HL-60/S4 (cell line): ENCODE results near the gene ZPBP2.
"Not testable (repeated sequence)": the region's sequence is repeated elsewhere in the genome, so short reads cannot be mapped to it uniquely, and the experiment has no call there.

Source experiments
- in situ Hi-C: fragments of 300-500 bp; cut with MboI; formaldehyde crosslinking; loops from 2 replicates; pipeline ENCODE4 v1.14.3; 2022; ENCODE audit warnings: low sequenced_read_pairs

ZPBP2 gene

GRCh38 chr17:39867880-39868553 is at the start of gene ZPBP2:
Gene ZPBP2, plus strand, starts transcription at chr17:39868202. Its CDS starts 153 bp downstream, at chr17:39868355.
- in situ Hi-C loops = no loop called here

GRCh38 chr17:39818358-39819000 is 49.5 kb upstream of the ZPBP2 start:
- in situ Hi-C loops = no loop called here

GRCh38 chr17:39820541-39820940 is 47.5 kb upstream of the ZPBP2 start:
- in situ Hi-C loops = no loop called here

- in situ Hi-C loops = no loop called here
These were observed 47.0 kb upstream of the ZPBP2 start for GRCh38 chr17:39820987-39821386.

GRCh38 chr17:39822051-39822451 is 46.0 kb upstream of the ZPBP2 start:
- in situ Hi-C loops = no loop called here

- in situ Hi-C loops = no loop called here
These were observed 44.5 kb upstream of the ZPBP2 start for GRCh38 chr17:39823407-39824054.

GRCh38 chr17:39826334-39826733 is 41.7 kb upstream of the ZPBP2 start:
- in situ Hi-C loops = no loop called here

- in situ Hi-C loops = no loop called here
These were observed 39.6 kb upstream of the ZPBP2 start for GRCh38 chr17:39828443-39828842.

- in situ Hi-C loops = no loop called here
These were observed 36.4 kb upstream of the ZPBP2 start for GRCh38 chr17:39831588-39831987.

GRCh38 chr17:39834017-39834416 is 34.0 kb upstream of the ZPBP2 start:
- in situ Hi-C loops = no loop called here

GRCh38 chr17:39835038-39835786 is 32.8 kb upstream of the ZPBP2 start:
- in situ Hi-C loops = no loop called here

GRCh38 chr17:39836117-39836516 is 31.9 kb upstream of the ZPBP2 start:
- in situ Hi-C loops = no loop called here

- in situ Hi-C loops = no loop called here
These were observed 29.9 kb upstream of the ZPBP2 start for GRCh38 chr17:39838057-39838456.

GRCh38 chr17:39838784-39839183 is 29.2 kb upstream of the ZPBP2 start:
- in situ Hi-C loops = no loop called here

- in situ Hi-C loops = no loop called here
These were observed 26.8 kb upstream of the ZPBP2 start for GRCh38 chr17:39841134-39841683.

- in situ Hi-C loops = no loop called here
These were observed 22.8 kb upstream of the ZPBP2 start for GRCh38 chr17:39845052-39845846.

GRCh38 chr17:39846205-39846604 is 21.8 kb upstream of the ZPBP2 start:
- in situ Hi-C loops = no loop called here

- in situ Hi-C loops = no loop called here
These were observed 19.4 kb upstream of the ZPBP2 start for GRCh38 chr17:39848600-39848999.

- in situ Hi-C loops = not testable (repeated sequence)
These were observed 17.8 kb upstream of the ZPBP2 start for GRCh38 chr17:39850186-39850585.

- in situ Hi-C loops = no loop called here
These were observed 15.8 kb upstream of the ZPBP2 start for GRCh38 chr17:39852239-39852638.
